B cell (primary cell): Measurements from ENCODE around the gene ONECUT1. TPM values are rescaled to one million over a fixed set of nuclear protein-coding genes. Genes with fewer than 3 reads are reported as not detected.

ENCODE experiments used
- ATAC-seq: fragments of 200-7000 bp; cut with Tn5 transposase; one replicate; pipeline ENCODE4 v1.10.0; 2021; ENCODE audit warnings: low read depth, mild to moderate bottlenecking, moderate number of reproducible peaks, moderate library complexity
- CTCF ChIA-PET: fragments of 350-600 bp; sonication (Branson Sonifier 250); formaldehyde crosslinking; loops from one replicate; lab custom pipeline; 2021; ENCODE audit warnings: antibody characterized with exemption, inconsistent platforms; lab: Charles Lee
- POLR2A ChIA-PET: fragments of 350-600 bp; sonication (Branson Sonifier 250); formaldehyde crosslinking; loops from one replicate; lab custom pipeline; 2021; ENCODE audit warnings: antibody characterized with exemption; lab: Charles Lee
- DNase-seq: peaks from one replicate; pipeline ENCODE4 v3.0.0; 2013
- H2AFZ ChIP-seq: 2 replicates; pipeline ENCODE4 v1.6.1; 2012; ENCODE audit warnings: mild to moderate bottlenecking, low read depth, low read length; ENCODE audit not compliant: insufficient read depth, poor library complexity, severe bottlenecking
- H3K27ac ChIP-seq, 2 donors: 1 replicate in 1 of 2; 2 replicates in 1 of 2; pipeline ENCODE4 v1.5.1; 2012 to 2013; ENCODE audit warnings: low read length in 2 of 2, mild to moderate bottlenecking in 2 of 2, moderate library complexity in 1 of 2
- H3K27me3 ChIP-seq, 4 experiments: fragments of 200-600 bp in 1 of 4; sonication (generic) in 1 of 4; replicated peaks in 1 of 4; 1 replicate in 2 of 4; 2 replicates in 2 of 4; pipeline versions ENCODE4 v1.6.1 to v1.7.0; 2013 to 2016; ENCODE audit warnings: low read length in 3 of 4, mild to moderate bottlenecking in 2 of 4, mixed read lengths in 1 of 4, moderate library complexity in 1 of 4; ENCODE audit not compliant: insufficient read depth in 4 of 4, control insufficient read depth in 3 of 4; ENCODE audit errors: control extremely low read depth in 1 of 4
- H3K36me3 ChIP-seq, 2 experiments: replicated peaks in 1 of 2; 1 replicate in 1 of 2; 2 replicates in 1 of 2; pipeline versions ENCODE4 v1.6.1 to v1.7.1; 2013; ENCODE audit warnings: low read length in 1 of 2; ENCODE audit not compliant: insufficient read depth in 2 of 2, control insufficient read depth in 1 of 2; ENCODE audit errors: control extremely low read depth in 1 of 2, extremely low read depth in 1 of 2
- H3K4me1 ChIP-seq, 2 donors: fragments of 200-600 bp in 1 of 2; sonication (generic) in 1 of 2; 1 replicate in 1 of 2; 2 replicates in 1 of 2; pipeline versions ENCODE4 v1.5.1 to v1.6.1; 2013 to 2017; ENCODE audit warnings: low read length in 2 of 2; ENCODE audit not compliant: control insufficient read depth in 2 of 2, insufficient read depth in 2 of 2
- H3K4me2 ChIP-seq: replicated peaks from 2 replicates; pipeline ENCODE3; 2012; ENCODE audit warnings: mild to moderate bottlenecking, low read depth, low read length; ENCODE audit not compliant: poor library complexity, severe bottlenecking
- H3K4me3 ChIP-seq, 5 experiments: fragments of 200-600 bp in 1 of 5; sonication (generic) in 1 of 5; 1 replicate in 3 of 5; 2 replicates in 2 of 5; pipeline versions ENCODE4 v1.5.1 to v1.7.0; 2011 to 2016; ENCODE audit warnings: low read length in 4 of 5, mild to moderate bottlenecking in 4 of 5, low read depth in 2 of 5, control low read depth in 1 of 5, moderate library complexity in 1 of 5; ENCODE audit not compliant: insufficient read depth in 1 of 5; ENCODE audit errors: control extremely low read depth in 1 of 5, extremely low read depth in 1 of 5
- H3K79me2 ChIP-seq: fragments of 200-600 bp; sonication (generic); one replicate; pipeline ENCODE4 v1.6.0; 2016; ENCODE audit warnings: low read length; ENCODE audit not compliant: control insufficient read depth, insufficient read depth
- H3K9ac ChIP-seq: fragments of 200-600 bp; sonication (generic); 2 replicates; pipeline ENCODE4 v1.6.1; 2017; ENCODE audit warnings: mild to moderate bottlenecking, low read length, moderate library complexity
- H3K9me3 ChIP-seq, 3 donors: one replicate each; pipeline versions ENCODE4 v1.6.1 to v1.7.1; 2013; ENCODE audit warnings: low read length in 2 of 3; ENCODE audit not compliant: control insufficient read depth in 2 of 3, insufficient read depth in 1 of 3; ENCODE audit errors: control extremely low read depth in 1 of 3
- H4K20me1 ChIP-seq: 2 replicates; pipeline ENCODE4 v1.6.0; 2012; ENCODE audit warnings: mild to moderate bottlenecking, low read length; ENCODE audit not compliant: insufficient read depth, control insufficient read depth, poor library complexity, severe bottlenecking
- H3K27ac Mint-ChIP-seq: one replicate; pipeline ENCODE4 v1.8.0; 2021; ENCODE audit warnings: mixed read lengths
- H3K27me3 Mint-ChIP-seq: one replicate; pipeline ENCODE4 v1.8.0; 2021; ENCODE audit warnings: mixed read lengths
- H3K4me1 Mint-ChIP-seq: one replicate; pipeline ENCODE4 v1.8.0; 2021; ENCODE audit warnings: mixed read lengths
- H3K4me3 Mint-ChIP-seq: one replicate; pipeline ENCODE4 v1.8.0; 2021; ENCODE audit warnings: mixed read lengths
- H3K9me3 Mint-ChIP-seq: one replicate; pipeline ENCODE4 v1.8.0; 2022; ENCODE audit warnings: mixed read lengths; ENCODE audit not compliant: insufficient read depth
- CTCF ChIP-seq: fragments of 200-600 bp; IDR thresholded peaks from one replicate; pipeline ENCODE4 v1.8.0; 2022; ENCODE audit warnings: antibody characterized with exemption, mild to moderate bottlenecking
- EZH2 ChIP-seq: IDR thresholded peaks from 2 replicates; pipeline ENCODE4 v1.6.1; 2012; ENCODE audit warnings: borderline replicate concordance, low read depth, mild to moderate bottlenecking, moderate library complexity, low read length; ENCODE audit not compliant: insufficient read depth, poor library complexity, severe bottlenecking
- WGBS: methylation state at CpG from one replicate; pipeline ENCODE4 v1.1.5; 2013; ENCODE audit warnings: missing lambda C conversion rate; ENCODE audit not compliant: insufficient coverage; 5-methylcytosine and 5-hydroxymethylcytosine counted together
- intact Hi-C: fragments of 100-400 bp; cut with micrococcal nuclease; formaldehyde crosslinking; loops from one replicate; pipeline ENCODE4 v1.10.0; 2022
- polyA plus RNA-seq: library from polyadenylated mRNA; depleted of rRNA; stranded (reverse); fragments of >200 nt; gene quantifications from 2 replicates; pipeline ENCODE4 v1.2.3, GENCODE V29; 2012
- total RNA-seq, 2 donors: library from RNA; stranded (reverse); fragments of 120-200 nt in 1 of 2; gene quantifications; 1 replicate in 1 of 2; 2 replicates in 1 of 2; pipeline versions ENCODE4 v1.2.3 to v1.2.4, GENCODE V29; 2013 to 2022

The ONECUT1 gene
- total and polyA plus RNA-seq, 2 donors (not counting 1 experiment from before 2014, with no cell fraction given), result not detected

GRCh38 chr15:52760562-52760961 is 29.6 kb downstream of the ONECUT1 start:
- ChIA-PET POLR2A (no interaction called here), CTCF (no interaction called here)
- Histone ChIP-seq H3K4me3 (no peak overlapping the region), H3K9me3 (no peaks in the 10 kb centered on the region), H3K4me2 (no peak overlapping the region), H3K27ac (no peak overlapping the region), H4K20me1 (no peaks in the 10 kb centered on the region), H3K36me3 (no peaks in the 10 kb centered on the region), H3K79me2 (no peaks in the 10 kb centered on the region), H2AFZ (no peak overlapping the region), H3K27me3 (peaks cover 0 to 2% (median under 1%) of the 10 kb centered on the region in 4 experiments), H3K4me1 (no peaks in the 10 kb centered on the region), H3K9ac (no peak overlapping the region)
- Mint-ChIP-seq H3K27ac (no peak overlapping the region), H3K4me1 (no peaks in the 10 kb centered on the region), H3K27me3 (peaks cover 33% of the 10 kb centered on the region), H3K4me3 (no peak overlapping the region), H3K9me3 (no peaks in the 10 kb centered on the region)
- intact Hi-C loops, result no loop called here
- DNase-seq, result no peak
- WGBS, result 88% methylated on average over 1 of the region's 1 CpG
- TF ChIP-seq CTCF, result no peak
- TF ChIP-seq EZH2, result no peak
- no peak for ATAC-seq

GRCh38 chr15:52759969-52760368 is 30.2 kb downstream of the ONECUT1 start:
- DNase-seq, result no peak
- Mint-ChIP-seq H3K9me3 (no peaks in the 10 kb centered on the region), H3K27me3 (peaks cover 36% of the 10 kb centered on the region), H3K4me1 (no peaks in the 10 kb centered on the region), H3K27ac (no peak overlapping the region), H3K4me3 (no peak overlapping the region)
- H3K27me3 ChIP-seq, result peaks cover 0 to 5% (median 1%) of the 10 kb centered on the region in 4 experiments
- WGBS, result 81% methylated on average over 5 of the region's 6 CpGs
- H2AFZ ChIP-seq, result no peak overlapping the region
- H3K79me2 ChIP-seq, result no peaks in the 10 kb centered on the region
- ChIA-PET CTCF (no interaction called here), POLR2A (no interaction called here)
- H3K36me3 ChIP-seq, result no peaks in the 10 kb centered on the region
- H4K20me1 ChIP-seq, result no peaks in the 10 kb centered on the region
- H3K4me1 ChIP-seq, result no peaks in the 10 kb centered on the region
- H3K4me3 ChIP-seq, result no peak overlapping the region
- TF ChIP-seq EZH2 (no peak), CTCF (no peak)
- H3K4me2 ChIP-seq, result no peak overlapping the region
- H3K9me3 ChIP-seq, result no peaks in the 10 kb centered on the region
- intact Hi-C loops, result no loop called here
- no peak overlapping the region for H3K9ac ChIP-seq
- H3K27ac ChIP-seq, result no peak overlapping the region
- ATAC-seq, result no peak
